ENCODE data around the gene PIH1D1.
A peak's percentile ranks its signal among the peaks of the same experiment; 100 is the strongest.

PIH1D1 gene

DNA sequence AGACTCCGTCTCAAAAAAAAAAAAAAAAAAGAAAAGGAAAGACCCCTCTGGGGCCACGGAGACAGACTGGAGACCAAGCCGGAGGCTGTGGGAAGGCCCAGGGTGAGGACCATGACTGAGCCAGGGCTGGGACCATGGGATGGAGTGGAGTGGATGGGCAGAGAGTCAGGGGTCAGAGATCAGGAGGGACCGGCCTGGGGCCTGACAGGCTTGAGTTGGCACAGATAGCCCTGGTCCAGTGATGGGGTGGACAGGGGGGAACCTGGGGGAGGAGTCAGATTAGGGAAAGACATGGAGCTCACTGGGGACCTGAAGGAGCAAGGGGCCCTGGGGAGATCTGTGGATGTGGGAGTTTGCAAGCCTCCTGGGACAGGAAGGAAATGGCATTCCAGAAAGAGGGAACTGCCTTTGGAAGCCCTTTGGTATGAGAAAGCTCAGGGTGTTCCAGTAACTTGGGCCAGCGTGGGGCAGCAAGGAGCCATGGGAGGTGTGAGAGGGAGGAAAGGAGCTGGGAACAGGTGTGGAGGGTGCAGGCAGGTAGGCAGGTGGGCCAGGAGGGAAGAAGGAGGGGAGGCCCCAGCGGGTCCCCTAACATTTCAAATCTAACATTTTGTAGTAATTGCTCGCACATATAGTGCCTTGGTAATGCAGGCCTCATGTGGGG, 29.5 kb upstream of the PIH1D1 start:
- TF ChIP-seq CTCF (IDR thresholded peaks at IDR 0.05; ENCODE audit: low read depth, low read length, missing control alignments): no peak
- in situ Hi-C loops (cut with HindIII; ENCODE audit: low sequenced_read_pairs): no loop called here
- no peak for DNase-seq (ENCODE audit: low read depth)
- no peak overlapping the region for H3K4me3 ChIP-seq (ENCODE audit: low read depth, low read length)

GRCh38 chr19:49479975-49480628, 28.5 kb upstream of the PIH1D1 start:
- no peak overlapping the region for H3K4me3 ChIP-seq (ENCODE audit: low read depth, low read length)
- in situ Hi-C loops (cut with HindIII; ENCODE audit: low sequenced_read_pairs): no loop called here
- no peak for DNase-seq (ENCODE audit: low read depth)
- TF ChIP-seq CTCF (IDR thresholded peaks at IDR 0.05; ENCODE audit: low read depth, low read length, missing control alignments): no peak

GRCh38 chr19:49475995-49476880, 24.6 kb upstream of the PIH1D1 start:
- no peak overlapping the region for H3K4me3 ChIP-seq (ENCODE audit: low read depth, low read length)
- in situ Hi-C loops (cut with HindIII; ENCODE audit: low sequenced_read_pairs): no loop called here
- no peak for DNase-seq (ENCODE audit: low read depth)
- TF ChIP-seq CTCF (IDR thresholded peaks at IDR 0.05; ENCODE audit: low read depth, low read length, missing control alignments): peak; percentile 70

GRCh38 chr19:49475191-49475917, 23.7 kb upstream of the PIH1D1 start:
- no peak for DNase-seq (ENCODE audit: low read depth)
- in situ Hi-C loops (cut with HindIII; ENCODE audit: low sequenced_read_pairs): no loop called here

DNA sequence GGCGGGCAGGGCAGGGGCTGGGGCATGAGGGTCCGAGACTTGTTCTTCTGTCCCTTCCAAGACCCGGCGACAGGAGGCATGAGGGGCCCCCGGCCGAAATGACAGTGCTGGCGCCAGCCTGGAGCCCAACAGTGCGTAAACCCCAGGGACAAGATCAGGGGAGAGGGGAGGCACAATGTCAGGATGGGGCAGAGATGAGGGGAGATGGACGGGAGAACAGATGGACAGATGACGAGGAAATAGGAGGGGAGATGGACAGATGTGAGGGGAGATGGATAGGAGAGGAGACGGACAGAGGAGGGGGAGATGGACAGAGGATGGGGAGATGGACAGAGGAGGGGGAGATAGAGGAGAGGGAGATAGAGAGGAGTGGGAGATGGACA, 22.9 kb upstream of the PIH1D1 start:
- no peak for TF ChIP-seq CTCF (IDR thresholded peaks at IDR 0.05; ENCODE audit: low read depth, low read length, missing control alignments)
- peak overlapping the region; percentile 56 for H3K4me3 ChIP-seq (ENCODE audit: low read depth, low read length)
- no peak for DNase-seq (ENCODE audit: low read depth)
- in situ Hi-C loops (cut with HindIII; ENCODE audit: low sequenced_read_pairs): no loop called here

More at GRCh38 chr19:49475191-49475917, 23.7 kb upstream of the PIH1D1 start:
- no peak overlapping the region for H3K4me3 ChIP-seq (ENCODE audit: low read depth, low read length)
- no peak for TF ChIP-seq CTCF (IDR thresholded peaks at IDR 0.05; ENCODE audit: low read depth, low read length, missing control alignments)

Measured in astrocyte of the cerebellum (primary cell).